Cardiac fibroblast (primary cell): Measurements from ENCODE around the gene CAPSL.
"Not testable (repeated sequence)": the region's sequence is repeated elsewhere in the genome, so short reads cannot be mapped to it uniquely, and the experiment has no call there.

Experiments
- DNase-seq, 2 donors: peaks; one replicate each; pipeline versions ENCODE4 v3.0.0 to v3.0.0-alpha.2; 2010; ENCODE audit warnings: low read depth in 2 of 2
- H3K4me3 ChIP-seq, 2 donors: replicated peaks in 1 of 2; 1 replicate in 1 of 2; 2 replicates in 1 of 2; pipeline ENCODE4 v1.5.1; 2011; ENCODE audit warnings: low read depth in 2 of 2, low read length in 2 of 2, mild to moderate bottlenecking in 2 of 2, moderate library complexity in 1 of 2
- TF ChIP-seq, protein P1 (sequence below): IDR thresholded peaks from one replicate; pipeline ENCODE4 v1.5.1; 2011; ENCODE audit warnings: low read depth, mild to moderate bottlenecking, low read length, inconsistent platforms

CAPSL gene

GRCh38 chr5:35938568-35939227 lies at the start of gene CAPSL:
CAPSL (minus strand) TSS chr5:35938622; CDS start chr5:35921120, 17,502 bp downstream.
- TF ChIP-seq, protein P1, sequence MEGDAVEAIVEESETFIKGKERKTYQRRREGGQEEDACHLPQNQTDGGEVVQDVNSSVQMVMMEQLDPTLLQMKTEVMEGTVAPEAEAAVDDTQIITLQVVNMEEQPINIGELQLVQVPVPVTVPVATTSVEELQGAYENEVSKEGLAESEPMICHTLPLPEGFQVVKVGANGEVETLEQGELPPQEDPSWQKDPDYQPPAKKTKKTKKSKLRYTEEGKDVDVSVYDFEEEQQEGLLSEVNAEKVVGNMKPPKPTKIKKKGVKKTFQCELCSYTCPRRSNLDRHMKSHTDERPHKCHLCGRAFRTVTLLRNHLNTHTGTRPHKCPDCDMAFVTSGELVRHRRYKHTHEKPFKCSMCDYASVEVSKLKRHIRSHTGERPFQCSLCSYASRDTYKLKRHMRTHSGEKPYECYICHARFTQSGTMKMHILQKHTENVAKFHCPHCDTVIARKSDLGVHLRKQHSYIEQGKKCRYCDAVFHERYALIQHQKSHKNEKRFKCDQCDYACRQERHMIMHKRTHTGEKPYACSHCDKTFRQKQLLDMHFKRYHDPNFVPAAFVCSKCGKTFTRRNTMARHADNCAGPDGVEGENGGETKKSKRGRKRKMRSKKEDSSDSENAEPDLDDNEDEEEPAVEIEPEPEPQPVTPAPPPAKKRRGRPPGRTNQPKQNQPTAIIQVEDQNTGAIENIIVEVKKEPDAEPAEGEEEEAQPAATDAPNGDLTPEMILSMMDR, result no peak
- DNase-seq, result peak; percentile 53 to 63
- H3K4me3 ChIP-seq, result no peak within 1 kb of the TSS

GRCh38 chr5:35987776-35988175 lies 49.4 kb upstream of the CAPSL start:
- TF ChIP-seq, protein P1, result no peak
- no peak for DNase-seq
- H3K4me3 ChIP-seq, result no peak overlapping the region

GRCh38 chr5:35979715-35980114 lies 41.3 kb upstream of the CAPSL start:
- DNase-seq, result no peak
- TF ChIP-seq, protein P1, result no peak
- no peak overlapping the region for H3K4me3 ChIP-seq

DNA sequence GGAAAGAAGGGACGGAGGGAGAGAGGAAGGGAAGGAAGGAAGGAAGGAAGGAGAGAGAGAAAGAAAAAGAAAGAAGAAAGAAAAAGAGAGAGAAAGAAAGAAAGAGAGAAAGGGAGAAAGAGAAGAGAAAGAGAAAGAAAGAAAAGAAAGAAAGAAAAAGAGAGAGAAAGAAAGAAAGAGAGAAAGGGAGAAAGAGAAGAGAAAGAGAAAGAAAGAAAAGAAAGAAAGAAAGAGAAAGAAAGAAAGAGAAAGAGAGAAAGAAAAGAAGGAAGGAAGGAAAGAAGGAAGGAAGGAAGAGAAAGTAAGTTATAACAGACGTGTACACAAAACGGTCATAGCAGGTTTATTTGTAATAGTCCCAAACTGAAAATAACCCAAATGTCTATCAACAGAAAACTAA lies 38.4 kb upstream of the CAPSL start:
- not testable (repeated sequence) for H3K4me3 ChIP-seq, DNase-seq

DNA sequence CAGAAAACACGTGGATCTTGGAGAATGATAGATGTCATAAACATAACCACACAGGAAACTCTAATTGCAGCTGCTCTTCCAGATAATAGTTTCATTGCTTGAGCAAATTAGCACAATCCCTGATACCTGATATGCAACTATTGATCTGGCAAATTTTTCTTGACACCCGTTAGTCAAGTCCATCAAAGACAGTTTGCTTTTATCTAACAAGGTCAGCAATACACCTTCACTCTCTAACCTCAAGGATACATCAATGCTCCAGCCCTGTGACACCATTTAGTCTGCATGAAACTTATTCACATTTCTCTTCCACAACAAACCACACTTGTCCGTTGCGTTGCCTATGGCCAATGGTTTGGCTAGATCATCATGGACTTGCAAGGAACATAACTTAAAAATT lies 36.1 kb upstream of the CAPSL start:
- no peak overlapping the region for H3K4me3 ChIP-seq
- TF ChIP-seq, protein P1, result no peak
- DNase-seq, result no peak

DNA sequence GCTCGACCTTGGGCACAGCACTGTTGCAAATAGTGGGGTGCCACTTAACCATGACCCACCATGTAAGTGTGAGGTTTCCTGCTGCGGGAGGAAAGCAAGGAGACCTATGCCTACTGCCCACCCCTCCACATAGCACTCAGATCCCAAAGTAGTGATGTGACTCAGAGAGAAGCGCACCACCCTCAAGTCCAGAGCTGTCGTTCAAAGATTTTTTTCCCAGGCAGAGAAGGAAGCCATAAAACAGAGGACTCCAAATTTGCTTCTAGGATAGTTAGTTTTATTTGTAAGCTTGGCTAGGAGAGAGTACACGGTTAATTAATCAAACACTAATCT lies 33.4 kb upstream of the CAPSL start:
- TF ChIP-seq, protein P1, result no peak
- H3K4me3 ChIP-seq, result no peak overlapping the region
- no peak for DNase-seq

- no peak overlapping the region for H3K4me3 ChIP-seq
- peak in 1 of 2 donors; percentile 10 for DNase-seq
- TF ChIP-seq, protein P1, result no peak
Observed at GRCh38 chr5:35971186-35971877, 32.9 kb upstream of the CAPSL start.
